NCI-H2029 (cell line): Measurements from ENCODE around the gene PRKD1.
A peak's percentile ranks its signal among the peaks of the same experiment; 100 is the strongest.
"Not testable (repeated sequence)": the region's sequence is repeated elsewhere in the genome, so short reads cannot be mapped to it uniquely, and the experiment has no call there.

Experiments used
- DNase-seq: peaks from one replicate; lab custom pipeline; 2025; lab: John Stamatoyannopoulos, UW

Gene PRKD1

DNA sequence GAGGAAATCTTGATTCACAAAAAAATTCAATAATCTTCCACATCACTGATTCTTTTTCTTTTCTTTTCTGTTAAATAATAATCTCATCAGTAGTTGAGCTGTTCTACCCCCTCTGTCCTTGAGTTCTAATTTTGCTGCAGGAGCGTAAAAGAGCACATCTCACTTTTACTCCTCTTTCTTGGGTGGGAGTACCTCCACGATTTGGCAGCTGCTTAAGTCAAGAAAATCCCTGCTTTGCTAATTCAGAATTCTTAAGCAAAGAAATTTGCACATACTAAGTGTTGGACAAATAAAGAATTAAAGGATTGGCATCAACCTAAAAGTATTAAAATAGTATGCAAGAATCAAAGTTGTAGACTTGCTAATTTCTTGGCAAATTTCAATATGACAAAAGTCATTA, 128.8 kb downstream of the PRKD1 start:
- no peak for DNase-seq

DNA sequence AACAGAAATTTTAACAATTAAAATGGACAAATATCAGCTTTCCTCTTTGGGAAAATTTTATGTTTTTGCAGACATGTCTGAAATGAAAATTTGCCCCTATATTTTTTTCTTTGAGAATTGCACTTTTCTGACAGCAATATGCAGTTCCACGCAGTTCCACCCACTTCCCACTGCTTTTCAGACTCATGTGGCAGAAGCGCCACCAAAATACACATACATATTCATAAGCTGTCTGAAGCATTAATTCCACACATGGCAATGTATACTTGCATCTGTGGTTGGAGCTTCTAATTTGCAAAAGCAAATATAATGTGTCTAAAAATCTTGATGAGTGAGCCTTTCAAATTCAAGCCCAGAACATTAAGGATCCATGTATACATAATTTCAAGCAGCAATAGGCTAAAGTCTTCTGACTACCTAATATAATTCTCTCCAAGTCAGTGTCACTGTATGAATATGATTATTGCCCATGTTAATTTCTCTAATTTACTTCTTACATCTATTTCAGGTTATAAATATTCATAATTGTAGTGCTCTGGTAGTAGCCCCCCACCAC, 129.5 kb downstream of the PRKD1 start:
- DNase-seq, result no peak

DNA sequence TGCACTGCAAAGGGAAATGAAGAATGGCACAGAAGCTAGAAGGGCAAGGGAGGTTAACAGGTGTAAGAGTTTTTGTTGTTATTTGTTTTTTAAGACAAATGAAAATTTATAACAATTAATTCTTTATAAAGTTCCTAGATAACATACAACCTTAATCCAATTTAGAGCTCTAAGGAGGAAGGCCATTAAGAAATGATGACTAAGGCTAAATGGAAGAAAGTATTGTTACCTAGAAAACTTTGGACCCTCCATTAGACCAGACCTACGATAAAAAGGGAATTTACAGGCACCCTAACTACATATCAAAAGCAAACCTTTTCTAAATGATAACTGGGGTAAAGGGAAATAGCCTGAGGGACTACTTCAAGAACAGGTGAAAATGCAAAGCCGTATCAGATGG, 130.8 kb downstream of the PRKD1 start:
- no peak for DNase-seq

DNA sequence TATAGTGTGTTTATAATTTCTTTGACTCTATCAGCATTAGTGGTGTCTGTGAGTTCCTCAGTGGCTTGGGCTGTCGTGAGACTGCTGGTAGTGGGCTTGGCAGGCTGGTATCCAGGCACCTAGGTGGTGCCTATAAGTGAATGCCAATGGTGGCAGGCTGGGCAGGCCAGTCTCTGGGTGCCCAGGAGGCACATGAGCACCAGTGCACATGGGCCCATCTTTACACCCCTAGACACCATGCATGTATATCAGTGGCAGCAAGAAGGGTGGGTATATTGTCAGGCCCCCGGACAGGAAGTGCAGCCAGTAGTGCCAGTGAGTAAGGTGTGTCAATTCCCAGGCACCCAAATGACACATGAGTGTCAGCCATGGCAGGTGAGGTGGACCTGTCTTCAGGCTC, 138.2 kb downstream of the PRKD1 start:
- DNase-seq, result no peak

DNA sequence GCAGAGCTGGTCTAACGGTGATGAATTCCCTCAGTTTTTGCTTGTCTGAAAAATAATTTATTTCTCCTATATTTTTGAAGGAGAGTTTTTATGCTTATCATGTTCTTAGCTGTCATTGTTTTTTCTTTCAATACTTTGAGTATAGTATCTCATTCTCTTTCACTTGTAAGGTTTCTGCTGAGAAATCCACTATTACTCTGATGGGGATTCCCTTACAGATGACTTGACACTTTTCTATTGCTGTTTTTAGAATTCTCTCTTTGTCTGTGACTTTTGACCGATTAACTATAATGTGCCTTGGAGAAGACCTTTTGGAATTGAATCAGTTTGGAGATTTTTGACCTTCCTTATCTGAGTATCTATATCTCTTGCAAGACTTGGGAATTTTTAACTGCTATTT, 139.6 kb downstream of the PRKD1 start:
- DNase-seq, result no peak

DNA sequence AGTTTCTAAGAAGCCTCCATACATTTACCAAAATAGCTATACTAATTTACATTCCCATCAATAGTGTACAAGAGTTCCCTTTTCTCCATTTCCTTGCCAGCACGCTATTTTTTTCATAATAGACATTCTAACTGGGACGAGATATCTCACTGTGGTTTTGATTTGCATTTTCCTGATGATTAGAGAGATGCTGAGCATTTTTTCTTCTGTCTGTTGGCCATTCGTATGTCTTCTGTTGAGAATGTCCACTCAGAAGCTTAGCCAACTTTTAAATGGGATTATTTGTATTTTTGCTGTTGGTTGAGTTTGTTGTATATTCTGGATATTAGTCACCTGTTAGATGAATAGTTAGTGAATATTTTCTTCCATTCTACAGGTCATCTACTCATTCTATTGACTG, 144.1 kb downstream of the PRKD1 start:
- no peak for DNase-seq

DNA sequence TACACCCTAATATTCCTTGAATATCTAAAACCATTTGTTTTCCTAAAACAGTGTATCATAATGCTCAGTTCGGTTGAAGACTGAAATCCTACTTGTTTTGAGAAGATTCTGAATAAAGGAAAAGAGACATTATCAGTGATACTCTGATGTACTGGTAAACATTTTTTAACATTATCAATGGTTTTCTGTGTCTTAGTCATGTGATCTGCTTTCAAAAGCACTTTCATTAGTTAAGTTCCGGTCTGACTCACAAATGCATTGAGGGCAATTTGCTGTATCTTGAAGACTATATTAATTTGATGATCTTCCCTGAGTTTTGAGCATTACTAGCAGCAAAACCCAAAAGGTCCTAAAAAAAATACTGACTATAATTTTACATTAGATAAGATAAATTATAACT, 145.6 kb downstream of the PRKD1 start:
- no peak for DNase-seq

DNA sequence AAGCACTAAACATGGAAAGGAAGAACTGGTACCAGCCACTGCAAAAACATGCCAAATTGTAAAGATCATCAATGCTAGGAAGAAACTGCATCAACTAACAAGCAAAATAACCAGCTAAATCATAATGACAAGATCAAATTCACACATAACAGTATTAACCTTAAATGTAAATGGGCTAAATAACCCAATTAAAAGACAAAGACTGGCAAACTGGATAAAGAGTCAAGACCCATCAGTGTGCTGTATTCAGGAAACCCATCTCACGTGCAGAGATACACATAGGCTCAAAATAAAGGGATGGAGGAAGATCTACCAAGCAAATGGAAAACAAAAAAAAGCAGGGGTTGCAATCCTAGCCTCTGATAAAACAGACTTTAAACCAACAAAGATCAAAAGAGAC, 150.5 kb downstream of the PRKD1 start:
- DNase-seq, result not testable (repeated sequence)

DNA sequence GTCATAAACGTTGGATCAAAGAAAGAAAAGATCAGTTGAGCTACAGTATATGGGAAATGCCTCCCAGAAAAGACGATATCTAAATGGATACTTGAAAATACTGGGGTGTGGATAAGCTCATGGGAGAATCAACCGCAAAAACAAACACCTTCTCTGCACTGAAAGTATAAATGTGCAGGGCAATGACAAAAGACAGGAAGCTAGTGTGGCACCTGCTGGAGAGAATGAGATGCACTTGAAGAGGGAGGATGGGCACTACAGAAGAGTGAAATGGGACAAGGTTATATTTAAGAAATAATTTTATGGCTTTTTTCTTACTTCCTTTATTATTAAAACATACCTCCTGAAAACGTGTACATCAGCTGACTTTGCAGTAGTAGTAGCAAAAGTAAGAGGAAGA, 153.7 kb downstream of the PRKD1 start:
- DNase-seq, result peak; percentile 86

DNA sequence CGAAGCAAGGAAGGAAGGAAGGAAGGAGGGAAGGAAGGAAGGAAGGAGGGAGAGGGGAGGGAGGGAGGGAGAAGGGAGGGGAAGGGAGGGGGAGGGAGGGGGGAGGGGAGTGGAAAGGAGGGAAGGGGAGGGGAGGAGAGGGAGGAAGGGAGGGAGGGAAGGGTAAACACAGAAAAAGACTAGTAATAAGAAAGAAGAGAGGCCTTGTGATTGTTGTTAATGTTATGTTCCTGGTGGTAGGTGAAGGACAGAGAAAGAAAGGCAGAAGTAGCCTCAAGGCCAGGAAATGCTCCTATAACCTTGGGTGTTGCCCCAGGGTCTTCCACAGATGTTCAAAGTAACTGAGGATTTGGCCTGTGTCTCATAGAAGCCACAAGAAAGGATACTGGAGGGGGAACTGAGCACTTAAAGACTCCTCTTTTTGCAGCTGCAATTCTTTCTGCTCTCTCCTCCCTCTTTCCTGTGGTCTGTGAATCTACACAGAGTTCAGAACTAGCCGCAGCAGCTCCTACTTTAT, 164.2 kb downstream of the PRKD1 start:
- DNase-seq, result no peak

DNA sequence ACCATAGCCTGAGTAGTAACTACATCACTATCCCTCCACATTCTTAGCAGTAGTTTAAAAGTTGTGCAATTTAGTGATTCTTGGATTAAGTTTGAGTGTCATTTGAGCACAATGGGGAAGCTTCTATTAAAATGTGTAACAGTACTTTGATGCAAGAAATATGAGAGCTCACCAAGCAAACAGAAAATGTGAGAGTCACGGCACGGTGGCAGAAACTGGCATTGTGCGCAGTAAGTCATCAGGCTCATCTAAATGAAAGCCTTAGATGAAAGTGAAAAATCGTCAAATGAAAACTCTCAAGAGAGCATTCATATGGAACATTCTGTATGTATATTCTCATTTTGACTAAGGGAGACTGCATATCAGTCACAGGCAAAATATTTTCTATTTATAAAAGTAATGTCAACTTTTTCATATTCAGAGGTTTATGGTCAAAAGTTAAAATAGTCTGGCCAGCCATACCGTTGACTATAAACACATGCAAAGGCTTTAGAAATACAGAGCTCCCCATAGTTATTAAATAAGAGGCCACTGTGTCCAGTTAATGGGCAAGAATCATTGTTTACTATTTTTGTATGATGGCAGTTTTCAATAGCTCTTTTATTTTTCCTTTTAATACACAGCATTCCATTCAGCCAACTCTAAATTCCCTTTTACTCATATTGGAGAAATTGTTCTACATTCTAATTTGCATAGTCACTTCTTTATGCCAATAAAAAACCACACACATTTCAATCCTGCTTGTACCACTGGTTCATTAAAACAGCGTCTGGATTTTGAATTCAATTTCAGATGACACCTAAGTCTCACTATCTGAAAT, 167.9 kb downstream of the PRKD1 start:
- no peak for DNase-seq

DNA sequence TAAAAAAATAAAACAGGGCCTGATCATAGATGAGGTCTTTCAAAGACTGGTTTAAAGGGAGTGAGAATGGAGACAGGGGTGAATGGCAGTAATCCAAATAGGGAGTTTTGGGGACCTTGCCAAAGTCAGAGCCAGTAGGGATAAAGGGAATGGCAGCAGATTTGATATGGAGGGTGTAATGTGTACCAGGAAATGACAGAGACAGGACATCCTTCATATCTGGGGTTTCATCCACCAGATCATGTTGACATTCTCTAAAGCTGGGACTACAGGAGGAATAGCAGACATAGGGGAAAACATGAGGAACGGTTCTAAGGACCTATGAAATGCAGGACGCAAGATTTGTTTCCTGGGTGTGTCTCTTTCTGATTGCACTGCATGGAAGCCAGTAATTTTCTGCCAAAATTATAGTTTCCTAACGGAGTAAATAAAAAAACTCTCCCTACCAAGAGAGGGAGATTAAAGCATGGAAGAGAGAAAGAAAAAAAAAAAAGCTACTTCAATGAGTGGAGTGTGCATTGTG, 169.9 kb downstream of the PRKD1 start:
- peak; percentile 73 for DNase-seq

DNA sequence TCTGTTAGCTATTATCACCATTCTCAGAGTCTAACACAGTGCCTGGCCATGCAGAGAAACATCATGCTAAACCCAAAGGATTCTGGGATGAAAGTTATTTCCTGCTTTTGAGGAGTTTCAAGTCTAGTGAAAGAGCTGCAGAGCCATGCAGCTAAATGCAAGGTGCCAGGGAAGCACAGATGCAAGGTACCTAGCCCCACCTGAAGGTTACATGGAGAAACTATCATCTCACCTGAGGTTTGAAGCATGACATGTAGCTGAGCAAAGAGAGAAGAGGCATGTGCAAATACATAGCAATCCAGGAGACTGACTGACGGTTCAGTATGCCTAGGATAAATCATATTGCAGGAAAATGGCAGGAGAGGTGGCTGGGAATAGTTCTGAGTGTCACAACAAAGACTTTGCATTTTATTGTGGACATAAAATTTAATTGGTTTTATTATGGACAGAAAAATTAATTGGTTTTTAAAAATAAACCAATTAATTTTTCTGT, 170.4 kb downstream of the PRKD1 start:
- peak; percentile 68 for DNase-seq

DNA sequence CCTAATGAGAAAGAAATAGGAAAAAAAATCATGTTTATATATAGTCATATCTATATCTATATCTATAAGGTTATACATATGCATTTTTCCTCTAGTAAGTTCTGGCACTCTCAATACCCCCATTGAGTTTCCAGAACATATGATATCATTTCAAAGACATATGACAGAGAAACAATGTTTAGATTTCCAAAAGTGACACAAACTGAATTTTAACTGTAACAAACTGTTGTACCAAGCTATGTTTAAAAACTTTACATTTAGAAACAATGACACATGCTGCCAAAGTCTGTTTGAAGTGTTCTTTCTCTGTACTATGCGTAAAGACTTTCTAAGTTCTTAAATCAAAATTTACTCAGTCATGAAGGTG, 171.6 kb downstream of the PRKD1 start:
- no peak for DNase-seq

DNA sequence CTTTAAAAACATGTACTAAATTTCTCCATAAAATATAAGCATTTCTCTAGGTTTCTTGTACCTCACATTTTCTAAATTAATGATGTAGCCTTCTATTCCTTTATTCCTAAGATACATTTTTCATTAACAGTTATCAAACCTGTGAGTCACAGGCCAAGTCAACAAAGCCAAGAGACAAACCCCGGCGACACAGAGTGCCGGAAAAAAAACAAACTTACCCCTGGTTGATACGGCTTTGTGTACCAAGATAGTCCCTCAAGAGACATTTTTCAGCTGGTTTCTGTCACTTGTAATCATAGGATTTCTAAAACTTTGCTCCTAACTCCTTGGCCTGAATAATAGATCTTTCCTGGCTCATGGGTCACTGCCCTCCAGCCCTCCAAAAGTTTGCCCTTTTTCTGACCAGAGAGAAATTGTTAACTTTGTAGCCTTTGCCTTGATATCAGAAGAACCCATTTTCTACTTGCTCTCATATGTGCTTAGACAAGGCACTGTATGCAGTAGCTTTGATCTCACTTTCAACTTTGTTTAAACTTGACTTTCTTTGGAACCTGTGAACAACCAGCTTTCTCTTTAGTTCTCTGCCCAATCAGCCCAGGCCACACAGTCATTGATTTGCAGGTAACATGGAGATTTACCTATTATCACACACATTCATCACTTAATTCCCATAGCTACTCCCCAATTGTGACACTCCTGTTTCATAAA, 172.2 kb downstream of the PRKD1 start:
- no peak for DNase-seq

DNA sequence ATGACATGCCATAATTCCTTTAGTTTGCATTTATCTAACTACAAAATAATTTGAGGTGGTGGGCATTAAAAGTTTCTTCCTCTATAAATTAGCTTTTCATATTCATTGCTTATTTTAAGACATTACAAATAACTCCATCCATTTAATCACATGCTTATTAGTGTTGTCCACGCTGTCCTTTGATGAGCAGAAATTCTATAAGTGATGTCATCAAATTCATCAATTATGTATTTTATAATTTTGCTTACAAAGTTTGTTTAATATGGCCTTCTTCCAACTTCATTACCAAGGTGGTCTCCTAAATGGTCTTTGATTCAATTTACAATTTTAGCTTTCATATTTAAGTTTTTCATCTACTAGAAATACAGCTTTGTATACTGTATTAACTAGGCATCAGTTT, 173.5 kb downstream of the PRKD1 start:
- no peak for DNase-seq

DNA sequence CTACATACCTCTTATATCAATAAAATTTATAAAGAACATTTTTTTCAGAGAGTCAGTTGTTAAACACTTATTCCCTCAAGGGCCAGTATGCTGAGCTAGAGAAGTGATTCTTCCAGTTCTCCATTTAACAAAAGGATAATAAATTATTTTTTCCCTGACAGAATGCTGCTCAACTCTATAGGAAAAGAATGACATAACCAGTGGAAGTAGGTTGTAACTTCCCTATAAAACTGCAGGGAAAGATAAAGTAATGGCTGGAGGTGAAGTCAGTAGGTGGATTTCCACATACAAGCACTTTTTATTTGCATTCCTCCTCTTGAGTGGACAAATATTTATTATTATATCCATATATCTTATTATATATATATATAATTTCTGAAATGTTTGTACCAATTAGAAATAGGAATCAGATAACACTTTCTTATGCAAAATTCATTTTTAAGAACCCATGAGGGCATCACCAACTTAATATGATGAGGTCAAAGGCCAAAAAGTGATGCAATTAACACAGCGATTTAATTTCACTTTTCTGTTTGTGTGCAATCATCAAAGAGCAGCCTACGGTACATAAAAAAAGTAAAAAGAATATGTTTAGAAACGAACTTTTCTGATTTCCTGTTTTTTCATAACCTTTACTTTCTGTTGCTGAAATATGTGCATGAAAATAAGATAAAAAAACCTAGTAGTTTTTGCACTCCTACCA, 175.3 kb downstream of the PRKD1 start:
- no peak for DNase-seq

DNA sequence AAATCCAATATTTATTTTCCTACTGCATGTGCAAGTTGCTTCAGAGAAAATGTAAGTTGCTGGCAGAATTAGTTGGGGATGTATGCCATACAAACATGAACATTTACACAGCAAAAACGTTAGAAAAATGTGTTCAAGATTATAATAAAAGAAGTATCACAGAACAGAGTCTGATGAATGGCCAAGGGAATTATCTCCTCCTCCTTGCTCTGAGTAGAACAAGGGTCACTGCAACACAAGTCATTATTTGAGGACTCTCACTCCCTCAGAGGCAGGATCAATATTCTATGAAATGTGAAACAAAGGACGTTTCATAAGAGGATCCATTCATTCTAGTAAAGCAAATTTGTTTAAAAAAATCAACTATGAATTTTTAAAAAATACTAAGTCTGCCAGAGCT, 177.8 kb downstream of the PRKD1 start:
- DNase-seq, result no peak

DNA sequence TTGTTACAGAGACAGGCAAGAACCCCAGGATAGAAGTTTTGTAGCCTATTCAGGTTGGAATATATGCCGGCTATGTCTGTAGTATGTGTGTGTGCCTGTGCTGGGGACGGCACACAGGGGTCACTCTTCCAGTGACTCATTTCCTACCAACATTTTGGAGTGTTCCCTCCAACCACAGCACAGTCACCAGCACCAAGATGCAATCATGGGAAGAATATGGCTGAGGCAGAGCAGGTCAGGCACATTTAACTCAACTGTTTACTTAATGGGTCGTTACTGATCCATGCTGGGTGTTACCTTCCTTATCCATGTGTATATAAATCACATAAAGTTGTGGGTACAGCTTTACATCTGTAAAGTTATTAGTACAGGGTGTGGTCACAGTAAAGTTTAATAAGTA, 178.3 kb downstream of the PRKD1 start:
- DNase-seq, result no peak

DNA sequence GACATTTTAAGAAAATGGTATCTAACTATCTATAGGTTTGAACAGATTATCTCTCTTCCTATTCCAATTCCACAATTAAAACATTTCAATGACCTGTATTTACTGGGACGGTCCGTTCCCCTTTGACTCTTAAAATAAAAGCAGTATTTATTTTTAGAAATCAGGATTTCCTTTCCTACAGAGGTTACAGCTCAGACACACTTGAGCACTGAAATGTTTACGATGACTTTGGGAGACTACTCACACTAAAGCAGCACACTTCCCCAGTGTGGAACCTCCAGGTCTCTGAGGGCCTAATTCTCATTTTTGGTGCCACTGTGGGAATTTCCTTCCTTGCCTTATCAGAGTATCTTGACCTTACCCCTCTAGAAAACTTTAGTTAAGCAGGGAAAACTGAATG, 181.8 kb downstream of the PRKD1 start:
- DNase-seq, result no peak

DNA sequence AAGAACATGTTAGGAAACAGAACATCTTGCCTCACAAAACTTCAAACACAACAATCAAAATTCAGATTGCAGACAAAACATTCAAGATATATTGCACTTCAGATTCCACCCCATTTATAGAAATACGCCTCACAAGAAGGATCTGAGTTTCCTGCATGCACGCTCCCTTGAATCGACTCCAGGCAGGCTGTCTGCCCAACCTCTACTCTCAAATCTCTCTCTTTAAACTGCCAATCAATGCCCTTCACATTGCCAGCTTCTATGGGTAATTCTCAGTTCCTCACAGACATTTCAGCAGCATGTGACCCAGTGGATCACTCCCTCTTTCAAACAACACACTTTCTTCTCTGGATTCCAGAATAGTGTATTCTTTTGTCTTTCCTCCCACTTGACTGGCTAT, 184.1 kb downstream of the PRKD1 start:
- DNase-seq, result no peak

DNA sequence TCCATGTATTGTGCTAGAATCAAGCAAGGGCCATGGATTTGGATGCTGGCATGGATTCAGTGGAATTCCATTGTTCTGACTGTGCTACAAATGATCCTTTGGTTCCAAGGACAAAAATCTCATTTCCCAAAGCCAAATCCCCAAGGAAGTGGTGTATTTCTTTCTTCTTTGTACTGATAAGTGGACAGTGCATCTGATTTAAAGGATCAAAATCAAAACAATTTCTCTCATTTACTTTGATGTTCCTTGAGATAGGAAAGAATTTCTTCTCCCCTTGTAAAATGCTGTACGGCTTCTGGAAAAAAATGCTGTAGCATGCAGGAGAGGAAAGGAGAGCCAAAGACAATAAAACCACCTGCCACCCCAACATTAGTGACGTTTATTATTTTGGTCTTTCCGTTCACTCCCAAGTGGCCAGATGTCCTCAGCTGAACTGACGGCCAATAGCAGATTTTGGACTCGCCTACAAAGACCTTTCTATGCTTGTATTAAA, 185.7 kb downstream of the PRKD1 start:
- DNase-seq, result peak; percentile 64
